A204.1 (cell line): ENCODE data around the gene VPS41.

Source experiments
- FAIRE-seq: peaks from 2 replicates; lab custom pipeline; 2012; peaks lifted over from hg19 to GRCh38; lab: Jason Lieb, UNC

Gene VPS41

GRCh38 chr7:38905056-38905759 is 3.8 kb downstream of the VPS41 start:
- FAIRE-seq = no peak

DNA sequence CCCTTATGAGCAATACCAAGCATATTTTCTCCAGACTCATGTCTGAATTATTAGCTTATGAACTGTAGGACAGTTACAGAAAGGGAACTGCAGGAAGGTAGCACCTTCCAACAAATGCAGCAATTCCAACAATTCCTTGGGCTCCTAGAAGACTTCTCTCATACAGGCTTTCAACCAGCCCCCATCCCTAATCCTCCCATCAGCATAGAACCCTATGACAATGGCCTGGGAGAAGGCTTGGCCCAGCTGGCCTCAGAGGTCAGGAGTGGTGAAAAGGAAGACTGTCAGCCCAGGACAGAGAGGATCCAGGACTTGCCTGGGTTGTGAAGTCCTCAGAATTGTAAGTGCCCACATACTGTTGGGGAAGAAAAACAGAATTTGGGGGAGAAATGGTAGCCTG is 5.9 kb downstream of the VPS41 start:
- FAIRE-seq = no peak

DNA sequence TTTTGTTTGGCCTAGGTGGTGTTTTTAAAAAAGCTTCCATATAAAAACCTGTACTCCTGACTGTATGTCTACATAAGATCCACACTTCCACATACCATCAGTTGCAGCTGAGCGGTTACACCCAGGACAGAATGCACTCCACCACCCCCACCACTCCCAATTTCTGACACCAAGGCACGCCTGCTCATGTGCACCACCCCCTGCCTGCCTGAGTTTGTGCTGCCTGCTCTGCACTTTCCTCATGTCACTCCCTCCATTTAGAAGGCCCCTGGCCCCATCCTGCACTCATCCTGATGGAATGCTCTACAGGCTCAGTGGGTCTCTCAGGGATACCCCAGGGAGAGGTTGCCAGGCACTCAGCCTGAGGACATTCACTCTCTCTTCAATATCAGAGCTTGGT is 6.5 kb downstream of the VPS41 start:
- no peak for FAIRE-seq

- FAIRE-seq = no peak
Measured at GRCh38 chr7:38893061-38893460, 15.9 kb downstream of the VPS41 start.

DNA sequence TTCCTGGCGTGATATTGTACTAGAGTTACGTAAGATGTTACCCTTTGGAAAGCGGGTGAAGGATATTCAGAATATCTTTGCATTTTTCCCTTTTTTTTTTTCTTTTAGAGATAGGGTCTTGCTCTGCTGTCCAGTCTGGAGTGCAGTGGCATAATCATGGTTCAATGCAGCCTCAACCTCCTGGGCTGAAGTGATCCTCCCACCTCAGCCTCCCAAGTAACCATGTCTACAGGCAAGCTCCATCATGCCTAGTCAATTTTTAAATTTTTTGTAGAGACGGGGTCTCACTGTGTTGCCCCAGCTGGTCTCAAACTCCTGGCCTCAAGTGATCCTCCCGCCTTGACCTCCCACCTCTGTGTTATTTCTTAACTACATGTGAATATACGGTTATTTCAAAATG is 18.4 kb downstream of the VPS41 start:
- no peak for FAIRE-seq

DNA sequence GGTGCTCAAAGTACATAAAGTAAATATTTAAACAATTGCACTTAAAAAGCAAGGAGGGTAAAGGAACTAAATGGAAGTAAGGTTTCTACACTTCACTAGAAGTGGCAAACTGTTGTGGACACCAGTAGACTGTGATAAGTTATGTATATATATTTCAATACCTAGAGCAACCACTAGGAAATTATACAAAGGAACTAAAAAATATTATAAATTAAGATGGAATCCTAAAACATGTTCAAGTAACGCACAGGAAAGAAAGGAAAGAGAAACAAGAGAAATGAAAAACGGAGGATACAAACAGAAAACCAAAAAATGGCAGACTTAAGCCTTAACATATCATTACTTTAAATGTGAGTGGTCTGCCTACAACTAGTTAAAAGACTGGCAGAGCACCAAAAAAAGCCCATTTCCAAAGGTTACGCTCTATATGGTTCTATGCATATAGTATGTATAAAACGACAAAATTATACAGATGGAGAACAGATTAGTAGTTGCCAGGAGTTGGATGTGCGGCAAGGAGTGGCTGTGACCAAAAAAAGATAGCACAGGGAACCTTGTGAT is 19.0 kb downstream of the VPS41 start:
- no peak for FAIRE-seq

- FAIRE-seq = no peak
Measured at GRCh38 chr7:38889079-38889478, 19.9 kb downstream of the VPS41 start.

DNA sequence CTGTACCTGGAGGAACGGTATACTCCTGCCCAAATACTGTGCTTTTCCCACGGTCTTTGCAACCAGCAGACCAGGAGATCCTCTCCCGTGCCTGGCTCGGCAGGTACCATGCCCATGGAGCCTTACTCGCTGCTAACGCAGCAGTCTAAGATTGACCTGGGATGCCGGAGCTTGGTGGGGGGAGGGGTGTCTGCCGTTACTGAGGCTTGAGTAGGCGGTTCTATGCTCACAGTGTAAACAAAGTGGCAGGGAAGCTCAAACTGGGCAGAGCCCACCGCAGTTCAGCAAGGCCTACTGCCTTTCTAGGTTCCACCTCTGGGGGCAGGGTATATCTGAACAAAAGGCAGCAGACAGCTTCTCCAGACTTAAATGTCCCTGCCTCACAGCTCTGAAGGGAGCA is 22.7 kb downstream of the VPS41 start:
- FAIRE-seq = no peak

DNA sequence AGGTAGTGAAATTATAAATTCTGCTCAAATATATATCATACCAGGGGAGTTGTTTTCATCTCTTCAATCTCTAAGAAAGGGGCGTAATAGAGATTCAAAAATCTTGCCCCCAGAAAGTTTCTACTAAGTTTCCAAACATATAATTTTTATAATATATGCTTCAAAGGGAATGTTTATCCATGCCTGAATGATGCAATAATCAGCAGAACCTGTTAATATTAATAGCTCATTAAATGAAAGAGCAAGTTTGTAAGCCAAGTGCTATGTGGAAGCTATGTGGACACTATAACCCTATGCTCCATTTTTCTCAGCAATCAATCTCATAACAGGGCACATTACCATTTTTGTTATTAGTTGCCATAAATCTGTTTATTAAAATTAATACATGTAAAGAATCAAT is 25.3 kb downstream of the VPS41 start:
- FAIRE-seq = no peak

DNA sequence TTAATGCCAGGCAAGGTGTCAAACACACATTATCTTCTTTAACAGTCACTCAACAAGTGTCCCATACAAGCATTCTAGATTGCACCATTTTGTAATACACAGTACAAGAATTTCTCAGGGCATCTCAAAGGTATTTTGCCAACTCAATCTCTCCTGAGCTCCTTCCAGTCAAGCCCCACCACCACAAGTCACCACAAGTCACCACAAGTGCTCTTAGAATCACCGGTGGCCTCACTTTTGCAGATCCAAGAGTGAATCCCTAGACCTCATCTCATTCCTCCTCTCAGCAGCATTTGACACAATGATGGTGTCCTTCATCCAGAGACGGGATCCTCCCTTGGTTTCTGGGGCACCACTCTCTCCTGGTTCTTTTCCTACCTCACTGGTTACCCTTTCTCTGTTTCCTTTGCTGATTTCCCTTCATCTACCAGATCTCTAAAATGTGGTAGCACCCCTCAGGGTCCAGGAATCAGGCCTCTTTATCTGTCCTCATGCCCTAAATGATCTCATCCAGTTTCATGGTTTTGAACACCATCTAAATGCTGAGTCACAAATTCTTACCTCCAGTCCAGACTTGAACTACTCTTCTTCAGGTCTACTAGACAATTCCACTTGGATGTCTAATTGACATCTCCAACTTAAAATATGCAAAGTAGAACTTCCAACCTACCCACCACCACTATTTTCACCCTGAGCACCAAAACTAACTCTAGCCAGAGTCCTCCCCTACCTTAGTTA is 26.9 kb downstream of the VPS41 start:
- FAIRE-seq = no peak

DNA sequence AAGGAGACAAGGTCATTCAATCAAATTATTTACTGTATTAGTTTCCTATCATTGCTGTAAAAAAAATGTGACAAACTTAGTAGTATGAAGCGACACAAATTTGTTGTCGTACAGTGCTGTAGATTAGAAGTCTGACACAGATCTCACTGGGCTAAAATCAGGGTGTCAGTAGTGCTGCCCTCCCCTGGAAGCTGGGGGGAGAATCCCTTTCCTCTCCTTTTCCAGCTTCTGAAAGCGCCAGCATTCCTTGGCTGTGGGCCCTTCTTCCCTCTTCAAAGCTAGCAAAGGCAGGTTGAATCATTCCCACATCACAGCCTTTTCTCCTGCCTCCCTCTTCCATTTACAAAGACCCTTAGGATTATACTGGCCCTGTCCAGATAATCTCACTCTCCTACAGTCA is 28.0 kb downstream of the VPS41 start:
- no peak for FAIRE-seq

GRCh38 chr7:38880454-38880853 is 28.5 kb downstream of the VPS41 start:
- FAIRE-seq = no peak

- no peak for FAIRE-seq
Measured at GRCh38 chr7:38880035-38880434, 29.0 kb downstream of the VPS41 start.

DNA sequence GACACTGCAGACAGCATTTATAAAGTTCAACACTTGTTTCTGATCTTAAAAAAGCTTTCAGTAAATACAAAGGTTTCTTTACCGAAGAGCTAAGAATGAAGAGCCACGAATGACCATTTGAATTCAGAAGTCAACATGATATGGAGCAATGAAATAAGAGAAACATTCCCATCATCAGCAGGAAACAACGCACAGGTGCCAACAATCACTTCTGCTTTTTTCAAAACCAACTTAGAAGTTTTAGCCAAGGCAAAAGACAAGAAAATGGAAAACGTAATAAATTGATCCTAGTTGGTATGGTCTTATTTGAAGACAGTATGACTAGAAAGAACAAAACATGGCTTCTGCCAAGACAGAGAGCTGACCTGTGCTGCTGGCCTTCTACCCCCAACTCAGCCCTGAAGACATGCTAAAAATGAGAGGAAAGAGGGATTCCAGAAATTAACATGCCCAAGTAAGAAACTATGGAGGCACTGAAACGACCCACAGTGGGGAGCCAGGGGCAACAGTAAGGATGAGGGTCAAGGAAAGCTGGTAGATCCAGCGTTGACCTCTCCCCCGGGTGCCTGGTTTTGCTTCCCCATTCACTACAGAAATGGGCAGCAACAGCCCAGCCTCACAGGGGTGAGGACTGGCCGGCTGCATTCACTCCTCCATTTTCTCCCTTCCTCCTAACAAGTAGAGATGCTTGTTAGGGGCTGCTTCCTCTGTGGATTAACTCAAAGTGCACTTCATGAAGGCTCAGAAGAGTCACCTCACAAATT is 30.1 kb downstream of the VPS41 start:
- FAIRE-seq = no peak

DNA sequence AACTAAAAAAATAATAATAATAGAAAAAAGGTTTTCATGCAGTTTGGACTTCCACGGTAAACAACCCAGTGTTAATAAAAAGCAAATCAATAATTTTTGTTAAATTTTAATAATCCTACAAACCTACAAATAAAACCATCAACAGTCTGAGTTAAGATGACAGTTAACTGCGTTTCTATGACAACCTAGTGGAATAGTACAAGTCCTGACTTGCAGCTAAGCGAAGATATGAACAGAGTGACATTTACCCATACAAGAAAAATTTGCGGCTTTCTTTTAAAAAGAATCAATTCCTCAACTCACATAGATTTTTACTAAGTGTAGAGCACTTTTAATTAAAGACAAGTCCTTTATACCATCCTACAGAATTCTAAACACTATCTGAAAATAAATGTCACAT is 35.6 kb downstream of the VPS41 start:
- no peak for FAIRE-seq

- no peak for FAIRE-seq
Measured at GRCh38 chr7:38872202-38872601, 36.8 kb downstream of the VPS41 start.

DNA sequence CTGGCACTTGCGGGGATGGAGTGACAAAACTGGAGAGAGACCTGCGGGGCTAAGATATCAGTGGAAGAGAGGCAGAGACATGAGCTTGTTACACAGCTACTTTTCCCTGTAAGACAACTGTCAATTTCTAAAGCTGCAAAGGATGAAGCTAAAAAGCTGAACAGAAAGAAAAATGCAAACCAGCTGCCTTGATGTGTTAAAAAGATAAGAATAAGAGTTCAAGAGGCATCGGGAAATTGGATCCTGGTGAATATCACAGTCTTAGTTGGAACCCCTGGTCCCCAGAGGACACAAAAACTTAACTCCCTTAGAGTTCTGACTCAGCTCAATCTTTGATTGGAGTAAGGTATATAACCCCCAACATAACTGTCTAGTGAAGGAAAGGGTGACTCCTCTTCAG is 38.8 kb downstream of the VPS41 start:
- no peak for FAIRE-seq

- FAIRE-seq = no peak
Measured at GRCh38 chr7:38863601-38864291, 45.2 kb downstream of the VPS41 start.

DNA sequence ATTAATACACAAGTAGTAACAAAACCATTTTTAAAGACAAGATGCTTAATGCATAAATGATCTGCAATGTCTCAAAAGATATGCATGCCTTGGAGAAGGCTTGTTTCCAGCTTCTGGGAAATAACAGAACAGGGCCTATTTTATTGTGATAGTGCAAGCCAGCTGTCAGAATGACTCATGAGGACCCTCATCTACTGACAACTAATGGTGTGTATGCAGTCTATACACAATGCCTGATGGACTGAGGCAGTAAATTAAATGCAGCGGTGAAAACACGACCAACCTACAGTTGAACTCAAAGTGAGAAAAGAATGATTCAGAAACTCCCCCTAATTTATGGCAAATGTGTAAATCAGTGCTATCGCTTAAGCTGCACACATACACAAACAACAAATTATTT is 46.3 kb downstream of the VPS41 start:
- FAIRE-seq = no peak

- no peak for FAIRE-seq
Measured at GRCh38 chr7:38858259-38858884, 50.6 kb downstream of the VPS41 start.

- FAIRE-seq = no peak
Measured at GRCh38 chr7:38855867-38856266, 53.1 kb downstream of the VPS41 start.

- FAIRE-seq = no peak
Measured at GRCh38 chr7:38855386-38855785, 53.6 kb downstream of the VPS41 start.
